K562 (cell line): Measurements from ENCODE around the gene RIOK3. TPM values are rescaled to one million over a fixed set of nuclear protein-coding genes. Genes with fewer than 3 reads are reported as not detected.

ENCODE experiments used
- ATAC-seq: fragments of 200-7000 bp; cut with Tn5 transposase; 3 replicates; pipeline ENCODE4 v1.9.1; 2020; ENCODE audit warnings: moderate library complexity
- BruUV-seq: library from RNA; stranded (reverse); fragments of 400-500 nt; replicated peaks from 2 replicates; lab custom pipeline; 2021; lab: Mats Ljungman, UMichigan
- CTCF ChIA-PET: fragments of 300-600 bp; formaldehyde crosslinking; extraction: SDS; loops from one replicate; lab custom pipeline; 2021; ENCODE audit warnings: low intra/inter-chr PET ratio; lab: Yijun Ruan, JAX
- POLR2A ChIA-PET: fragments of 300-600, 350-650 bp; sonication (Branson Sonifier 250); formaldehyde crosslinking; extraction: SDS; loops from one replicate; lab custom pipeline; 2021; ENCODE audit warnings: antibody characterized with exemption, inconsistent platforms; lab: Yijun Ruan, JAX
- DNase-seq, 4 experiments: peaks; one replicate each; pipeline versions ENCODE4 v3.0.0 to v3.0.0-alpha.2; 2011 to 2018; ENCODE audit warnings: low spot score in 3 of 4, mixed read lengths in 3 of 4; ENCODE audit errors: extremely low read depth in 1 of 4
- FAIRE-seq: peaks from 2 replicates; lab custom pipeline; 2011; peaks lifted over from hg19 to GRCh38; lab: Jason Lieb, UNC
- H2AFZ ChIP-seq: 2 replicates; pipeline ENCODE4 v1.6.0; 2011; ENCODE audit warnings: low read depth, low read length, control low read depth, inconsistent platforms
- H3K27ac ChIP-seq: fragments of 200-600 bp; 3 replicates; pipeline ENCODE4 v1.8.0; 2011; ENCODE audit warnings: low read depth, mild to moderate bottlenecking, control low read depth, inconsistent platforms, low read length, moderate library complexity, mixed read lengths; ENCODE audit errors: extremely low read depth
- H3K27me3 ChIP-seq, 2 experiments: fragments of 300-600 bp in 1 of 2; 2 replicates in 1 of 2; 3 replicates in 1 of 2; pipeline versions ENCODE4 v1.6.0 to v1.8.0; 2011; ENCODE audit warnings: inconsistent platforms in 2 of 2, low read length in 2 of 2, mild to moderate bottlenecking in 1 of 2, mixed read lengths in 1 of 2, moderate library complexity in 1 of 2; ENCODE audit not compliant: control insufficient read depth in 2 of 2, insufficient read depth in 2 of 2
- H3K36me3 ChIP-seq: fragments of 300-600 bp; 3 replicates; pipeline ENCODE4 v1.8.0; 2011; ENCODE audit warnings: mild to moderate bottlenecking, low read length, inconsistent platforms; ENCODE audit not compliant: control insufficient read depth, insufficient read depth
- H3K4me1 ChIP-seq, 2 experiments: fragments of 200-600 bp in 1 of 2; replicated peaks in 1 of 2; 2 replicates in 1 of 2; 3 replicates in 1 of 2; pipeline versions ENCODE4 v1.5.1 to v1.8.0; 2011; ENCODE audit warnings: inconsistent platforms in 2 of 2, low read length in 2 of 2, mild to moderate bottlenecking in 1 of 2, mixed read lengths in 1 of 2, moderate library complexity in 1 of 2; ENCODE audit not compliant: control insufficient read depth in 2 of 2, insufficient read depth in 2 of 2
- H3K4me2 ChIP-seq: 2 replicates; pipeline ENCODE4 v1.6.1; 2011; ENCODE audit warnings: low read length, control low read depth, inconsistent platforms, mixed read lengths; ENCODE audit not compliant: insufficient read depth
- H3K4me3 ChIP-seq: fragments of 200-600 bp; sonication (generic), shearing (Covaris generic); 2 replicates; pipeline ENCODE4 v1.5.1; 2016; ENCODE audit warnings: control low read depth, inconsistent platforms
- H3K79me2 ChIP-seq: fragments of 200-600 bp; 3 replicates; pipeline ENCODE4 v1.8.0; 2011; ENCODE audit warnings: low read length, inconsistent platforms; ENCODE audit not compliant: control insufficient read depth, insufficient read depth
- H3K9ac ChIP-seq, 2 experiments: 2 replicates each; pipeline versions ENCODE4 v1.6.0 to v1.6.1; 2011; ENCODE audit warnings: low read depth in 2 of 2, low read length in 2 of 2, control low read depth in 1 of 2, inconsistent platforms in 1 of 2, mild to moderate bottlenecking in 1 of 2, mixed read lengths in 1 of 2; ENCODE audit not compliant: insufficient read depth in 1 of 2
- H3K9me1 ChIP-seq: one replicate; pipeline ENCODE4 v1.6.0; 2011; ENCODE audit warnings: inconsistent platforms, mild to moderate bottlenecking, low read length, moderate library complexity; ENCODE audit not compliant: control insufficient read depth, insufficient read depth
- H3K9me3 ChIP-seq: replicated peaks from 2 replicates; pipeline ENCODE4 v1.5.1; 2011; ENCODE audit warnings: low read depth, low read length, inconsistent platforms; ENCODE audit not compliant: control insufficient read depth, insufficient read depth
- H4K20me1 ChIP-seq: replicated peaks from 2 replicates; pipeline ENCODE4 v1.6.1; 2011; ENCODE audit warnings: low read length, inconsistent platforms, mixed read lengths; ENCODE audit not compliant: control insufficient read depth, insufficient read depth
- CEBPG ChIP-seq, 3 experiments: fragments of 200-800 bp in 1 of 3; sonication (Bioruptor generic) in 1 of 3; sonication (generic) in 1 of 3; formaldehyde crosslinking in 1 of 3; IDR thresholded peaks in 2 of 3; conservative IDR thresholded peaks in 1 of 3; 2 replicates each; pipeline versions ENCODE4 v1.6.1 to v1.8.0; 2016 to 2022; ENCODE audit warnings: missing compliant biosample characterization in 2 of 3, missing genetic modification characterization in 2 of 3, mild to moderate bottlenecking in 1 of 3, missing genetic modification reagents in 1 of 3
- E2F6 ChIP-seq, 2 experiments: IDR thresholded peaks; 2 replicates each; pipeline ENCODE4 v1.6.1; 2011; ENCODE audit warnings: borderline replicate concordance in 1 of 2, control low read depth in 1 of 2, low read depth in 1 of 2, low read length in 1 of 2, mild to moderate bottlenecking in 1 of 2, mixed read lengths in 1 of 2, moderate library complexity in 1 of 2; ENCODE audit not compliant: insufficient read depth in 1 of 2, insufficient read length in 1 of 2, poor library complexity in 1 of 2, severe bottlenecking in 1 of 2; ENCODE audit errors: extremely low read depth in 1 of 2
- FOXP1 ChIP-seq: sonication (generic); formaldehyde crosslinking; IDR thresholded peaks from 2 replicates; pipeline ENCODE4 v1.8.0; 2022; ENCODE audit warnings: mild to moderate bottlenecking, missing genetic modification reagents
- SRSF7 ChIP-seq: fragments of 200-400 bp; formaldehyde crosslinking; optimal IDR thresholded peaks from 2 replicates; pipeline ENCODE3; 2017; ENCODE audit warnings: mild to moderate bottlenecking, low read depth, low read length
- TAF9B ChIP-seq: fragments of 450-650 bp; IDR thresholded peaks from 2 replicates; pipeline ENCODE4 v1.6.1; 2018; ENCODE audit warnings: mild to moderate bottlenecking; ENCODE audit not compliant: partially characterized antibody
- TCF3 ChIP-seq: sonication (generic); formaldehyde crosslinking; IDR thresholded peaks from 2 replicates; pipeline ENCODE4 v1.4.0; 2020; ENCODE audit warnings: mild to moderate bottlenecking, missing genetic modification reagents
- TFAM ChIP-seq: fragments of 250-450 bp; sonication (Bioruptor Pico); conservative IDR thresholded peaks from 2 replicates; pipeline ENCODE4 v1.5.0; 2021; ENCODE audit warnings: mild to moderate bottlenecking, moderate library complexity
- TFAP4 ChIP-seq: sonication (generic); formaldehyde crosslinking; IDR thresholded peaks from 2 replicates; pipeline ENCODE4 v1.8.0; 2022; ENCODE audit warnings: missing genetic modification reagents, mild to moderate bottlenecking, moderate library complexity, borderline replicate concordance
- ZBTB43 ChIP-seq: sonication (generic); formaldehyde crosslinking; IDR thresholded peaks from 2 replicates; pipeline ENCODE4 v1.8.0; 2023; ENCODE audit warnings: mild to moderate bottlenecking, missing genetic modification reagents
- ZC3H8 ChIP-seq: fragments of 450-650 bp; IDR thresholded peaks from 2 replicates; pipeline ENCODE4 v1.6.1; 2017
- WGBS: fragments of 100-300 bp; shearing (Covaris generic); methylation state at CpG from one replicate; pipeline ENCODE4 v1.1.6; 2016; ENCODE audit warnings: low coverage, mixed read lengths; ENCODE audit not compliant: insufficient coverage; ENCODE audit errors: missing lambda C conversion rate; 5-methylcytosine and 5-hydroxymethylcytosine counted together
- in situ Hi-C: fragments of 300-500 bp; cut with MboI; formaldehyde crosslinking; loops from 4 replicates; pipeline ENCODE4 v1.15.0; 2018; ENCODE audit warnings: inconsistent platforms, mixed read lengths
- intact Hi-C: fragments of 100-400 bp; cut with micrococcal nuclease; formaldehyde crosslinking; loops from 2 replicates; pipeline ENCODE4 v1.14.2; 2022
- polyA plus RNA-seq, 8 experiments: library from polyadenylated mRNA; depleted of rRNA in 4 of 8; stranded (reverse) in 5 of 8; unstranded in 3 of 8; fragments of >200 nt; fragmentation: Nextera tagmentation in 2 of 8; fragmentation: Illumina TruSeq in 1 of 8; extraction: Ambion mirVana in 2 of 8; extraction: Trizol in 1 of 8; gene quantifications; 2 replicates each; pipeline versions ENCODE4 v1.2.1 to v1.2.3, GENCODE V29; 2011 to 2014; ENCODE audit warnings: inconsistent platforms in 1 of 8, missing spikeins in 1 of 8
- total RNA-seq, 7 experiments: library from RNA; depleted of rRNA in 6 of 7; stranded (reverse); fragments of >200 nt in 6 of 7; fragmentation: Illumina TruSeq in 2 of 7; extraction: Trizol in 2 of 7; gene quantifications; 2 replicates each; pipeline versions ENCODE4 v1.2.1 to v1.2.3, GENCODE V29; 2011 to 2021; ENCODE audit warnings: low replicate concordance in 1 of 7

Gene RIOK3
- total and polyA plus RNA-seq, 9 of the 15 experiments (the other 6 are each of a cell fraction or from before 2014, with no cell fraction given) = 21.4 to 89.5 (median 62.9) TPM

DNA sequence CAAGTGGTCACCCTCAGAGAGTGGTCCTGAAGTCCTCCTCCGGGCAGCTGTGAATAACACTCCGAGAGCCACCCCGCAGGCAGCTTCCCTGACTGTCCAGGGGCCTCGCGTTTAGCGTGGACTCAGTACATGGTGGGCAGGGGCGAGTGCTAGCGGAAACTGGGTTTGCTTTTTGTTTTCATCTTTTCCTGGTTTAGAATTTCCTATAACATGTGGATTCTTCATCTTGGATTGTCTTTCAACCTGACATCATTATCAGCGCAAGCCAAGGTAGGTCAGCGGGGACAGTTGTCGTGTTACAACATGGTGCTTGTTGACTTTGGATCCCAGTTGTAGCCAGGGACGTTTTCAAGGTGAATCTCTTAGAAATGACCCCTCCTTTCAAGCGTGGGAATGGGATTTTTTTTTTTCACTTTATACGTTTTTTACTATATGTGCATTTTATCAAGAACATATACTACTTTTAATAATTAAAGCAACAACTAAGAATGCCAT, 71.2 kb downstream of the RIOK3 start:
- in situ Hi-C loops (no loop called here), intact Hi-C loops (no loop called here)
- Histone ChIP-seq H3K9ac (no peak overlapping the region), H3K4me3 (no peak overlapping the region), H3K4me1 (peaks cover 9 to 17% of the 10 kb centered on the region in 2 experiments), H3K4me2 (no peak overlapping the region), H3K79me2 (peaks cover 8% of the 10 kb centered on the region; the same call in 2 of the 3 replicates), H3K27me3 (no peaks in the 10 kb centered on the region), H4K20me1 (peaks cover 5% of the 10 kb centered on the region; the same call in 1 of the 2 replicates), H3K9me1 (no peaks in the 10 kb centered on the region), H3K36me3 (peaks cover 84% of the 10 kb centered on the region), H2AFZ (no peak overlapping the region), H3K27ac (no peak overlapping the region), H3K9me3 (no peaks in the 10 kb centered on the region)
- WGBS = 85% methylated on average over 14 of the region's 14 CpGs
- ChIA-PET POLR2A (interaction anchor here (0.9 kb wide), 1 partner anchor 67 kb away, joined by 3 read pairs; no protein-coding TSS in a partner anchor), CTCF (no interaction called here)
- FAIRE-seq = no peak
- no TSS peak for BruUV-seq
- no peak for ATAC-seq
- no peak for DNase-seq
- no peak for TF ChIP-seq E2F6 (IDR thresholded peaks at IDR 0.05; ENCODE audit: borderline replicate concordance in 1 of 2, extremely low read depth in 1 of 2, insufficient read depth in 1 of 2, insufficient read length in 1 of 2, low read depth in 1 of 2, low read length in 1 of 2, poor library complexity in 1 of 2, severe bottlenecking in 1 of 2)

DNA sequence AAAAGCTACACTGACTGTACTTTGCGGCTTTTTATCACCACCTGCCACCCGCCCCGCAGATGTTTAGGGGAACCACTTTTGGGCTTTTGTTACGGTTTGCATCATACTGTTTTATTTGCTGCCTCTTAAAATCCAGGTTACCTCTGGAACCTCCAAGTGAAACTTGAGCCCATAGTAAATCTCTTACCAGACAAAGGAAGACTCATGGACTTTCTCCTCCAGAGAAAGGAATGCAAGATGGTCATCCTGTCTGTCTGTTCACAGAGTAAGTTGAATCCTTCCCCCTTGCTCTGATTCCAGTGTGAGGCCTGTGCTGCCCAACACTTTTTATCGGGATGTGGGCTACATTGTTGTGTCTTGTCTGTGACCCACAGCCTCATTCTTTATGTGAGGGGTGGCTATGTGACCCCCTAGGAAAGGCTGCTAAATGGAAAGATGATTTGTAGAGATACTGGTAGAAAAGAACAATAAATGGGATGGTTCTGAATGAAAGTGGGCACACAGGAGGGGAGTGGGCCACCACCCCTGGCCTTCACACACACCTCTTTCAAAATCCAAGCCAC, 73.5 kb downstream of the RIOK3 start:
- no peak overlapping the region for H3K4me2 ChIP-seq
- no TSS peak for BruUV-seq
- intact Hi-C loops (no loop called here), in situ Hi-C loops (no loop called here)
- FAIRE-seq = no peak
- POLR2A ChIA-PET = no interaction called here
- no peak overlapping the region for H3K4me3 ChIP-seq
- 85% methylated on average over 5 of the region's 5 CpGs for WGBS
- H4K20me1 ChIP-seq = peaks cover 7% of the 10 kb centered on the region
- DNase-seq = no peak
- peaks cover 8% of the 10 kb centered on the region; the same call in 2 of the 3 replicates for H3K79me2 ChIP-seq
- H3K9me1 ChIP-seq = no peaks in the 10 kb centered on the region
- H3K4me1 ChIP-seq = peaks cover 14 to 28% of the 10 kb centered on the region in 2 experiments
- H3K9ac ChIP-seq = no peak overlapping the region
- H2AFZ ChIP-seq = no peak overlapping the region
- no peak overlapping the region for H3K27ac ChIP-seq
- no peak for ATAC-seq
- CTCF ChIA-PET = no interaction called here
- no peaks in the 10 kb centered on the region for H3K9me3 ChIP-seq
- peaks cover 85% of the 10 kb centered on the region for H3K36me3 ChIP-seq
- no peaks in the 10 kb centered on the region for H3K27me3 ChIP-seq
- TF ChIP-seq ZC3H8 (no peak), TFAM (CRISPR knock-in tag) (no peak), TAF9B (no peak), CEBPG (CRISPR knock-in tag; IDR thresholded peaks at IDR 0.05) (peak; percentile 24; the same call in 1 of the 2 replicates), CEBPG (tag; conservative IDR thresholded peaks at IDR 0.05 in 1 of 2, IDR thresholded peaks at IDR 0.05 in 1 of 2) (no peak), ZBTB43 (CRISPR knock-in tag) (no peak), TFAP4 (CRISPR knock-in tag) (0 out of 2 replicates have a peak, but pooled peaks have one; percentile 12), FOXP1 (no peak), TCF3 (peak; percentile 73), SRSF7 (no peak)
